CD4-positive, CD25-positive, alpha-beta regulatory T cell (primary cell): Measurements from ENCODE around the gene SVIL. TPM values are rescaled to one million over a fixed set of nuclear protein-coding genes. Genes with fewer than 3 reads are reported as not detected.
"Not testable (repeated sequence)": the region's sequence is repeated elsewhere in the genome, so short reads cannot be mapped to it uniquely, and the experiment has no call there.

Source experiments
- ATAC-seq, 2 donors: fragments of 150-1000 bp; cut with Tn5 transposase; one replicate each; pipeline ENCODE4 v1.10.0; 2021; ENCODE audit warnings: low read depth in 2 of 2, moderate number of reproducible peaks in 2 of 2, moderate library complexity in 1 of 2
- DNase-seq, 3 donors: peaks; one replicate each; pipeline versions ENCODE4 v3.0.0 to v3.0.0-alpha.2; 2012 to 2022; ENCODE audit warnings: mixed read lengths in 1 of 3
- H3K27ac ChIP-seq: one replicate; pipeline ENCODE4 v1.7.0; 2013; ENCODE audit warnings: mild to moderate bottlenecking, low read length; ENCODE audit not compliant: insufficient read depth, poor library complexity, severe bottlenecking
- H3K27me3 ChIP-seq: one replicate; pipeline ENCODE4 v1.7.0; 2013; ENCODE audit warnings: low read length; ENCODE audit not compliant: control insufficient read depth, insufficient read depth
- H3K36me3 ChIP-seq: one replicate; pipeline ENCODE4 v1.7.0; 2013; ENCODE audit warnings: mild to moderate bottlenecking, low read length, moderate library complexity; ENCODE audit not compliant: control insufficient read depth, insufficient read depth
- H3K4me1 ChIP-seq: 2 replicates; pipeline ENCODE4 v1.7.0; 2013; ENCODE audit warnings: mild to moderate bottlenecking, low read length; ENCODE audit not compliant: insufficient read depth, control insufficient read depth, poor library complexity, severe bottlenecking
- H3K4me3 ChIP-seq: one replicate; pipeline ENCODE4 v1.7.0; 2013; ENCODE audit warnings: low read depth, mild to moderate bottlenecking, low read length, moderate library complexity
- H3K9me3 ChIP-seq, 2 experiments: 1 replicate in 1 of 2; 2 replicates in 1 of 2; pipeline ENCODE4 v1.7.0; 2013; ENCODE audit warnings: low read length in 2 of 2, mild to moderate bottlenecking in 1 of 2, moderate library complexity in 1 of 2; ENCODE audit not compliant: control insufficient read depth in 2 of 2
- H3K27ac Mint-ChIP-seq, 3 donors: one replicate each; pipeline ENCODE4 v1.8.0; 2020 to 2022; ENCODE audit warnings: mild to moderate bottlenecking in 3 of 3, mixed read lengths in 3 of 3, moderate library complexity in 2 of 3
- H3K27me3 Mint-ChIP-seq: one replicate; pipeline ENCODE4 v1.8.0; 2022; ENCODE audit warnings: mild to moderate bottlenecking, mixed read lengths
- H3K36me3 Mint-ChIP-seq: one replicate; pipeline ENCODE4 v1.8.0; 2020; ENCODE audit warnings: mixed read lengths
- H3K4me1 Mint-ChIP-seq, 4 donors: one replicate each; pipeline ENCODE4 v1.8.0; 2020 to 2022; ENCODE audit warnings: mixed read lengths in 4 of 4, mild to moderate bottlenecking in 1 of 4
- H3K4me3 Mint-ChIP-seq, 4 donors: one replicate each; pipeline ENCODE4 v1.8.0; 2020 to 2022; ENCODE audit warnings: mild to moderate bottlenecking in 4 of 4, mixed read lengths in 4 of 4, moderate library complexity in 3 of 4
- H3K9me3 Mint-ChIP-seq, 7 donors: one replicate each; pipeline ENCODE4 v1.8.0; 2020 to 2022; ENCODE audit warnings: mixed read lengths in 7 of 7, mild to moderate bottlenecking in 3 of 7, moderate library complexity in 2 of 7
- polyA plus RNA-seq, 4 donors: library from polyadenylated mRNA; unstranded; fragments of 300-500 nt; fragmentation: Illumina TruSeq; gene quantifications; one replicate each; pipeline ENCODE4 v1.2.3, GENCODE V29; 2021
- total RNA-seq: library from RNA; stranded (reverse); gene quantifications from one replicate; pipeline ENCODE4 v1.2.3, GENCODE V29; 2022

Gene SVIL
- total and polyA plus RNA-seq, 5 donors from 2014 or later, result 0.49 to 12.3 (median 3.8) TPM

DNA sequence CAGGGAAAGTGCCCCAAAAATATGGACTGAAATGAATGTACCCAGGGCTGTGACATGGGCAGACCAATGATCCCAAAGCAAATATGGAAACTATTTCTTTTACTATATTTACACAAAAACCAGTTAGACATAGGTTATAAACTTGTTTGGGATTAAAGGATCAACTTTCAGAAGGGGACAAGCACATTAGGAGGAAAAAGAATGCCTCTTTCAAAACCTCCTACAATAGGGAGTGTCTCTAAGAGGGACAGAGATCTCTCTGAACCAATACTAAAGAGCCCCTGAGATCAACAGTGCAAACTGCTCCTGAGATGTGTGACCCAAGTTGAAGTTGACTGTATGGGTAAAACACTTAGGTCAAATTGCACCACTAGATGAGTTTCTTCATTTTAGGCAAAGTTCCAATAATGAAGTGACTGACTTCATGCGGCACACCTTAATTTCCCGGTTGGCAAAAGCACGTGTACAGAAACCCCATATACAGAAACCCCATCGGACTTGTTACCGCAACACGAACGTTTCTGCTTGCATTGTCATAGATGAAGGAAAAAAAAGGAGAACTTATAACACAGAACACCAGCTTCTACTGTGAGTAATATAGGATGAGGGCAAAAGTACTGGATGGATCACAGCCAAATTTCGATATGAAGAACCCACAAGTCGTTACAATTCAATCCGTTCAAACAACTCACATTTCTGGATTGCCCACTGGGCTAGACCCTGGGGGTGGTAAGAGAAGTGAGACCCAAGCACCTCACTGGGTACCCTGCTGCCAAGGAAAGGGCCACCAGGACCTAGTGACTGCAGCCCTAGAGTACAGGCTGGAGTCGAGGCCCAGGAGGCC, 4.3 kb downstream of the SVIL start:
- DNase-seq (no peak), ATAC-seq (no peak)
- H3K9me3 Mint-ChIP-seq, result peaks cover 0 to 2% (median 0%) of the 10 kb centered on the region in 7 donors
- no peaks in the 10 kb centered on the region for H3K27me3 Mint-ChIP-seq
- peaks cover 12% of the 10 kb centered on the region for H3K4me1 ChIP-seq
- H3K4me3 ChIP-seq, result no peak overlapping the region
- H3K27ac ChIP-seq, result no peak overlapping the region
- H3K27ac Mint-ChIP-seq, result peak overlapping the region in 1 of 3 donors; percentile 9
- H3K36me3 ChIP-seq, result no peaks in the 10 kb centered on the region
- no peak overlapping the region for H3K4me3 Mint-ChIP-seq
- no peaks in the 10 kb centered on the region for H3K9me3 ChIP-seq
- H3K36me3 Mint-ChIP-seq, result peaks cover 21% of the 10 kb centered on the region
- H3K27me3 ChIP-seq, result no peaks in the 10 kb centered on the region
- H3K4me1 Mint-ChIP-seq, result peaks cover 9 to 25% (median 13%) of the 10 kb centered on the region in 4 donors

DNA sequence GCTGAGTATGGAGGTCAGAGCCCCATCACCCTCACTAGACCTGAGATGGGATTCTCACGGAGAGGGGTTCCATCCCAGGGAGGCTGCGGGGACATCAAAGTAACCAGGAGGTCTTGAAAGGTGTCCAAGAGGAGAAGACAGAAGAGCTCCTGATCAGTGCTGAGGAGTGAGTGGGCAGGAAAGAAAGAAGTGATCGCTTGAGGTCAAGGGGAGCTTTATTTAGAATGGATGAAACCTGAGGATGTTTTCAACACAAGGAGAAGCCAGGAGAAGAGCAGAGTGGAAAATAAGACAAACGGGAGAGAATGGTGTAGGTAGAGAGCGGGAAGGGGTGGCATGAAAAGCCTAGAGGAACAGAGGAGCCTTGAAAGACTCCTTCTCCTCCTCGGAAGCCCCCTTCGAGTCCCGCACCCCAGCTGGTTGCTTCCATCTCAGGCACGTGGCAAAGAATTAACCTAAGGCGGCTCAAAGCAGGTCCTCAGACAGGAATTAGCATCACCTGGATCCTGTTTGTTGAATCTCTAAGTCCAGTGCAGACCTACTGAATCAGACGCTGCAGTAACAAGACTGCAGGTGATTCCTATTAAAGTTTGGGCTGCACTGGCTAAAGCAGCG, 5.8 kb downstream of the SVIL start:
- Histone ChIP-seq H3K9me3 (no peaks in the 10 kb centered on the region), H3K27ac (no peak overlapping the region), H3K27me3 (no peaks in the 10 kb centered on the region), H3K4me1 (peaks cover 7% of the 10 kb centered on the region), H3K36me3 (no peaks in the 10 kb centered on the region), H3K4me3 (no peak overlapping the region)
- DNase-seq (no peak), ATAC-seq (no peak)
- H3K36me3 Mint-ChIP-seq, result peaks cover 21% of the 10 kb centered on the region
- no peaks in the 10 kb centered on the region for H3K27me3 Mint-ChIP-seq
- H3K9me3 Mint-ChIP-seq, result peaks cover 0 to 2% (median 0%) of the 10 kb centered on the region in 7 donors
- H3K27ac Mint-ChIP-seq, result peak overlapping the region in 1 of 3 donors; percentile 5
- peaks cover 3 to 18% (median 12%) of the 10 kb centered on the region in 4 donors for H3K4me1 Mint-ChIP-seq
- H3K4me3 Mint-ChIP-seq, result no peak overlapping the region

DNA sequence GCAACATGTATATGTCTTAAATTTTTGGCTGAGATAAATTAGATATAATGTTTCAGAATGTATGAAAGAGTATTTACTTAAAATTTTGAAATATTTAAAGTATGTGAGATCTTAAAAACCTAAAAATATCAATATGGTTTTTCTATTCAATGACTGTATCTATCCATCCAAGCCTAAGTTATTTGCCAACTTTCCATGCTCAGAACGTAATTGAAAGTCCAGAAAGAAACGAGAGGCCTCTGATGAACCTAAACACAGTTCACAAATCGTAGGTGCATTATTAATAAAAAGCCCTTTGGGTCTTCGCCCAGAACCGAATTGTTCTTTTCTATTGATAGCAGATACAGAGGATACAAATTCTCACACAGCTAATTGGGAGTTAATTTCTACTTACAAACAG, 6.5 kb downstream of the SVIL start:
- Mint-ChIP-seq H3K9me3 (peaks cover 0 to 2% (median 0%) of the 10 kb centered on the region in 7 donors), H3K27ac (no peak overlapping the region), H3K4me1 (peaks cover 3 to 11% (median 6%) of the 10 kb centered on the region in 4 donors), H3K36me3 (peaks cover 21% of the 10 kb centered on the region), H3K4me3 (no peak overlapping the region), H3K27me3 (peaks cover 1% of the 10 kb centered on the region)
- Histone ChIP-seq H3K27ac (no peak overlapping the region), H3K36me3 (no peaks in the 10 kb centered on the region), H3K4me3 (no peak overlapping the region), H3K4me1 (peaks cover 2% of the 10 kb centered on the region), H3K27me3 (no peaks in the 10 kb centered on the region), H3K9me3 (no peaks in the 10 kb centered on the region)
- ATAC-seq (no peak), DNase-seq (no peak)

DNA sequence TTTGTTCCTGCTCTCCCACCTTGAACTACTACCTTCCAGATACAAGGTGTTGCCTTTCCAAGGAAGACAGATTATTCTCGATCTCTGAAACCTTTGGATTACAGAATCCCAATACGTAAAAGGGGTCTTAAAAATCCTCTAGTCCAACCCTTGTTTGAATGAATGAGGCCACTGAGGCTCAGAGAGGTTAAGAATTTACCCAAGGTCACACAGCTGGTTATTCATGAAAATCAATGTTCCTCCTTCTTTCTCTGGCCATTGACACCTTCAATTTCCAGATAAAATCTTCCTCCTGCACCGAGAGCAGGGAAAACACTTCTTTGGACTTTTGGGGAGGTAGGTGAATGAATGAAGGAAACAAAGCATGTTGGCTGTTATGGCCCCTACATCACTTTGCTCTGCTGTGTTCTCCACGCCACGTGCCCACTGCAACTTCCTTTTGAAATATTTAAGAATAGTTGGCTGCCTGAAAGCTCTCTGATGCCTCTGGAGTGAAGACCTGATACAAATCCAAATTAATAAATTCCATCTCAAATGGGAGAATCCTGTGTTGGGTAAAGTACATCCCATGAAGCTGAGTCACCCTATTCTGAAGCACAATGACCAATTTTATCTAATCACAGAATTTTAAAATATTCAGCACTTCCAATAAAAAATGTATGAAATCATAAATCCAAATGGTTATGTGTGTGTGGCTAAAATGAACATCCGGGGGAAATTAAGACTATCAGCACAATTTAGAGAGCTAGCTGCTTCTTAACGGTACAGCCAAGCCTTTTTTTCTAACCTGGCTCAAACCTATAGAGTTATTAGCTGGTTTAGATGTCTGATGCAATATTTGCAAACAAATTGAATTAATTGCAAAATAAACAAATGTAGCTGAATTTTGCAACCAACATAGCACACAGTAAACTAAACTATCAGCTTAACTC, 7.3 kb downstream of the SVIL start:
- Mint-ChIP-seq H3K27ac (no peak overlapping the region), H3K9me3 (peaks cover 0 to under 1% (median 0%) of the 10 kb centered on the region in 7 donors), H3K4me1 (peaks cover 0 to 11% (median 3%) of the 10 kb centered on the region in 4 donors), H3K36me3 (peaks cover 21% of the 10 kb centered on the region), H3K4me3 (no peak overlapping the region), H3K27me3 (peaks cover 4% of the 10 kb centered on the region)
- no peaks in the 10 kb centered on the region for H3K36me3 ChIP-seq
- no peaks in the 10 kb centered on the region for H3K27me3 ChIP-seq
- no peak for ATAC-seq
- H3K27ac ChIP-seq, result no peak overlapping the region
- H3K4me1 ChIP-seq, result no peaks in the 10 kb centered on the region
- no peak overlapping the region for H3K4me3 ChIP-seq
- no peak for DNase-seq
- no peaks in the 10 kb centered on the region for H3K9me3 ChIP-seq

DNA sequence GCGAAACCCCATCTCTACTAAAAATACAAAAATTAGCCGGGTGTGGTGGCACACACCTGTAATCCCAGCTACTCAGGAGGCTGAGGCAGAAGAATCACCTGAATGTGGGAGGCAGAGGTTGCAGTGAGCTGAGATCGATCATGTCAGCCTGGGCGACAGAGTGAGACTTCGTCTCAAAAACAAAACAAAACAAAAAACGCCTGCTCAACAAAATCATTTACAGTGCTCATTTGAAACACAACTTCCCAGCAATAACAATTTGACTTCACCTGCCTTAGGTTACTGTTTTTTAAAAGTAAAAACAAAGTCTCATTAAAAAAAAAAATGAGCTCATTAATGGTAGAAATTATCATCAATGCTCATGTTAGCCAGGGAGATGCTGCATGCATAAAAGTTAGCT, 10.4 kb downstream of the SVIL start:
- not testable (repeated sequence) for H3K9me3 Mint-ChIP-seq, H3K27ac Mint-ChIP-seq, ATAC-seq, H3K36me3 ChIP-seq, H3K27ac ChIP-seq, H3K4me3 Mint-ChIP-seq, H3K4me3 ChIP-seq, H3K27me3 ChIP-seq, H3K4me1 ChIP-seq, DNase-seq, H3K9me3 ChIP-seq, H3K27me3 Mint-ChIP-seq
- H3K36me3 Mint-ChIP-seq, result peaks cover 18% of the 10 kb centered on the region
- H3K4me1 Mint-ChIP-seq, result peaks cover 0 to 11% (median 7%) of the 10 kb centered on the region in 4 donors

DNA sequence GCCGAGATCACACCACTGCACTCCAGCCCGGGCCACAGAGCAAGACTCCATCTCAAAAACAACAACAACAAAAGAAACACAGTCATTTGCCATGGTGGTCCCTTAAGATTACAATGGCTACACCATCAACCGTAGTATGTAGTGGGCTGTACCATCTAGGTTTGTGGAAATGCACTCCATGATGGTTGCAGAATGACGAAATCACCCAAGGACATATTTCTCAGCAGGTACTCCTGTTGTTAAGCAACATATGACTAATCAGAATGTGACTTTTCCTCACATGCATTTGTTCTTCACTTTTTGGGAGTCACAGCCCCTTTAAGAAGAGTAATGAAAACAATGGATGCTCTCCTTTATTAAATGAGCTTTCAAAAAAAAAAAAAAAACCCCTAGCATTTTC, 11.0 kb downstream of the SVIL start:
- Histone ChIP-seq H3K4me3 (no peak overlapping the region), H3K4me1 (no peaks in the 10 kb centered on the region), H3K27ac (no peak overlapping the region), H3K36me3 (no peaks in the 10 kb centered on the region), H3K27me3 (no peaks in the 10 kb centered on the region), H3K9me3 (no peaks in the 10 kb centered on the region)
- Mint-ChIP-seq H3K36me3 (peaks cover 15% of the 10 kb centered on the region), H3K9me3 (no peaks in the 10 kb centered on the region), H3K4me3 (no peak overlapping the region), H3K27me3 (peaks cover 4% of the 10 kb centered on the region), H3K4me1 (peaks cover 0 to 11% (median 7%) of the 10 kb centered on the region in 4 donors), H3K27ac (no peak overlapping the region)
- ATAC-seq, result no peak
- DNase-seq, result no peak

DNA sequence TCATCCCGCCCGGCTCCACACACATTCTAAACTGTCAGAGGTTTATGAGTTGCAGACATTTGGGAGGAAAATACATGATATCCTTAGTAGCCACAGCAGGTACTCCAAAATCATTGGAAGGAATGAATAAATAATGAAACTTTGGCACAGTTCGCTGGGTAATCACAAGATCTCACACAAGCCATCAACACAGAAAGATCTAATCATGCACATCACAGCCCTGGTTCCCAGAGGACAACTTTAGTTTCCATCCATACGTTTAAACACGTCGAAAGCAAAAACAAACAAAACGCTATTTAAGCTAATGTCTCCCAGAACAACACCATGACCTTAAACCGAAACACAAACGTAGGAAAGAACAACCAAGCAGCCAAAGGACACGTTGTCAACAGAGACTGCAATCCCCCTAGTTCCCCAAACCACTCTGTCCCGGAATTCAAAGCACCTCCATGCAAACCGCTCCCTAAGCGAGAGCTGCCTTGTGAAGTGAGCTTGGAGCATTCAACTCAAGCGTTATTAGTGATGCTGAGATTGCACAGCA, 12.3 kb downstream of the SVIL start:
- Histone ChIP-seq H3K4me1 (no peaks in the 10 kb centered on the region), H3K27ac (no peak overlapping the region), H3K36me3 (no peaks in the 10 kb centered on the region), H3K9me3 (no peaks in the 10 kb centered on the region), H3K4me3 (no peak overlapping the region), H3K27me3 (no peaks in the 10 kb centered on the region)
- Mint-ChIP-seq H3K4me3 (no peak overlapping the region), H3K9me3 (no peaks in the 10 kb centered on the region), H3K4me1 (peaks cover 0 to 11% (median 7%) of the 10 kb centered on the region in 4 donors), H3K27ac (no peak overlapping the region), H3K36me3 (peaks cover 11% of the 10 kb centered on the region), H3K27me3 (peaks cover 4% of the 10 kb centered on the region)
- ATAC-seq (no peak), DNase-seq (no peak)
